ENCODE data around the gene SCIN. TPM values are rescaled to one million over a fixed set of nuclear protein-coding genes. Genes with fewer than 3 reads are reported as not detected.
"Not testable (repeated sequence)": the region's sequence is repeated elsewhere in the genome, so short reads cannot be mapped to it uniquely, and the experiment has no call there.

Gene SCIN
- total and polyA plus RNA-seq, 8 donors: 2.5 to 49.2 (median 7.3) TPM

DNA sequence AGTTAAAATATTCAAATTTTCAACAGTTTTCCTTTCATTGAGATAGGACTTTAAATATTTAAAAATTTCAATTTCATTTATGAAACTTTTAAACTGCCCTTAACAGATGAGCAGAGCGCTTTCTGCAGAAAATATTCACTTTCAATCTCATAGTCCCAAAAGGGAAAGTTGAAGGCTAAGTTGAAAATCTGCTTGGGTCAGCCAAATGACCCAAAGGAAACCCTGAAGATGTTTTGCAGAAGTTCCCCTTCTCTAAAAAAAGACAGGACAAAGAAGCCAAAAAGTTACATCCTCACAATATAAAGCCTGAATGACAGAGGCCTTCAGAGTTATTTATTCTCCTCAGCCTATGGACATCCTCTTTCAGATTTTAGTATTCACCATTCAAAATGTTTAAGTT lies 17.6 kb upstream of the SCIN start:
- 88 to 98% (median 95%) methylated on average over 1 of the region's 1 CpG for WGBS, 5 donors
- Histone ChIP-seq H3K9me3 (no peaks in the 10 kb centered on the region), H3K27me3 (no peaks in the 10 kb centered on the region), H3K4me3 (no peak overlapping the region), H3K27ac (no peak overlapping the region), H3K36me3 (no peaks in the 10 kb centered on the region), H3K4me1 (no peaks in the 10 kb centered on the region)
- no peak for TF ChIP-seq POLR2AphosphoS5 (IDR thresholded peaks at IDR 0.05)
- no peak for TF ChIP-seq CTCF (IDR thresholded peaks at IDR 0.05)
- TF ChIP-seq EP300 (IDR thresholded peaks at IDR 0.05): no peak
- no peak for TF ChIP-seq POLR2A (IDR thresholded peaks at IDR 0.05)
- no peak for DNase-seq
- intact Hi-C loops (cut with DNase I; ENCODE audit: low total_unique reads): no loop called here

- Histone ChIP-seq H3K27ac (no peak overlapping the region), H3K36me3 (no peaks in the 10 kb centered on the region), H3K27me3 (no peaks in the 10 kb centered on the region), H3K4me3 (no peak overlapping the region), H3K9me3 (no peaks in the 10 kb centered on the region), H3K4me1 (no peaks in the 10 kb centered on the region)
- TF ChIP-seq POLR2A (IDR thresholded peaks at IDR 0.05) (no peak), CTCF (IDR thresholded peaks at IDR 0.05) (no peak), POLR2AphosphoS5 (IDR thresholded peaks at IDR 0.05) (no peak), EP300 (IDR thresholded peaks at IDR 0.05) (no peak)
- DNase-seq: no peak
- intact Hi-C loops (cut with DNase I; ENCODE audit: low total_unique reads): no loop called here
Measured at GRCh38 chr7:12553416-12553815, 17.1 kb upstream of the SCIN start.

DNA sequence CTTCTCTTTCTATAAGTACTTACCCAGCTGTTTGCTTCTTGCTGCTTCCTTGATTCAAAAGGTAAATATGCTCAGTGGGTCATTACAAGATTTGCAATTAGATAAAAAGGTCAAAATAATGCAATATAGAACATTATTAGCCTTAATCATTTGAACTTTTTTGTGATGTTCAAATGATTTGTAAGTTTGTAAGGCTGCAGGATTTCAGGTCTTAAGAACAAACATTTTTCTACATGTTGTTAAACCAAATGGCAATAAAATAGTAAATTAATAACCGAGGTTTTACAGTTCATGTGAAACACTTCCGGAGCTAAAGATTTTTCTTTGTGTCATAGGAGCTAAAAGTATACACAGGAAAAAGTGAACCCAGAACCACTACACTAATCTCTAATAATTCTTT lies 16.2 kb upstream of the SCIN start:
- Histone ChIP-seq H3K27me3 (no peaks in the 10 kb centered on the region), H3K4me3 (no peak overlapping the region), H3K36me3 (no peaks in the 10 kb centered on the region), H3K4me1 (no peaks in the 10 kb centered on the region), H3K9me3 (no peaks in the 10 kb centered on the region), H3K27ac (no peak overlapping the region)
- intact Hi-C loops (cut with DNase I; ENCODE audit: low total_unique reads): no loop called here
- no peak for DNase-seq
- WGBS, 5 donors: 49 to 73% (median 72%) methylated on average over 2 of the region's 2 CpGs
- TF ChIP-seq CTCF (IDR thresholded peaks at IDR 0.05) (no peak), EP300 (IDR thresholded peaks at IDR 0.05) (no peak), POLR2AphosphoS5 (IDR thresholded peaks at IDR 0.05) (no peak), POLR2A (IDR thresholded peaks at IDR 0.05) (no peak)

GRCh38 chr7:12554872-12555271 lies 15.6 kb upstream of the SCIN start:
- WGBS, 5 donors: 70 to 88% (median 82%) methylated on average over 6 of the region's 6 CpGs
- Histone ChIP-seq H3K27ac (no peak overlapping the region), H3K4me1 (no peaks in the 10 kb centered on the region), H3K9me3 (no peaks in the 10 kb centered on the region), H3K4me3 (no peak overlapping the region), H3K36me3 (no peaks in the 10 kb centered on the region), H3K27me3 (no peaks in the 10 kb centered on the region)
- intact Hi-C loops (cut with DNase I; ENCODE audit: low total_unique reads): no loop called here
- no peak for TF ChIP-seq POLR2AphosphoS5 (IDR thresholded peaks at IDR 0.05)
- no peak for TF ChIP-seq EP300 (IDR thresholded peaks at IDR 0.05)
- TF ChIP-seq CTCF (IDR thresholded peaks at IDR 0.05): no peak
- DNase-seq: no peak

DNA sequence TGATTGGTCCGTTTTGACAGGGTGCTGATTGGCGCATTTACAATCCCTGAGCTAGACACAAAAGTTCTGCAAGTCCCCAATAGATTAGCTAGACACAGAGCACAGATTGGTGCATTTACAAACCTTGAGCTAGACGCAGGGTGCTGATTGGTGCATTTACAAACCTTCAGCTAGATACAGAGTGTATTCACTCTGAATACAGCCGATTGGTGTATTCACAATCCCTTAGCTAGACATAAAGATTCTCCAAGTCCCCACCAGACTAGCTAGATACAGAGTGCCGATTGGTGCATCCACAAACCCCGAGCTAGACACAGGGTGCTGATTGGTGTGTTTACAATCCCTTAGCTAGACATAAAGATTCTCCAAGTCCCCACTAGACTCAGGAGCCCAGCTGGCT lies 14.8 kb upstream of the SCIN start:
- H3K4me1 ChIP-seq; DNase-seq; H3K27ac ChIP-seq; intact Hi-C loops (cut with DNase I; ENCODE audit: low total_unique reads); H3K36me3 ChIP-seq; H3K4me3 ChIP-seq; H3K27me3 ChIP-seq; H3K9me3 ChIP-seq: not testable (repeated sequence)
- 77 to 98% (median 92%) methylated on average over 6 of the region's 6 CpGs for WGBS, 5 donors

DNA sequence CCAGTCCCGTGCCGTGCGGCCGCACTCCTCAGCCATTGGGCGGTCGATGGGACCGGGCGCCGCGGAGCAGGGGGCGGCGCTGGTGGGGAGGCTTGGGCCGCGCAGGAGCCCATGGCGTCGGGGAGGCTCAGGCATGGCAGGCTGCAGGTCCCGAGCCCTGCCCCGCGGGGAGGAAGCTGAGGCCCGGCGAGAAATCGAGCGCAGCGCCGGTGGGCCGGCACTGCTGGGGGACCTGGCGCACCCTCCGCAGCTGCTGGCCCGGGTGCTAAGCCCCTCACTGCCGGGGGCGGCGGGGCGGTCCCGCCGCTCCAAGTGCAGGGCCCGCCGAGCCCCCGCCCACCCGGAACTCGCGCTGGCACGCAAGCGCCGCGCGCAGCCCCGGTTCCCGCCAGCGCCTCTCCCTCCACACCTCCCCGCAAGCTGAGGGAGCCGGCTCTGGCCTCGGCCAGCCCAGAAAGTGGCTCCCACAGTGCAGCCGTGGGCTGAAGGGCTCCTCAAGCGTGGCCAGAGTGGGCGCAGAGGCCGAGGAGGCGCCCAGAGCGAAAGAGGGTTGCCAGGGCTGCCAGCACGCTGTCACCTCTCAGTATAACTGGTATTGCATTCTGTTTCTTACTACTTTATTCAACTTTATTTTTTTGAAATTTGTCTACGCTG lies 14.3 kb upstream of the SCIN start:
- H3K4me1 ChIP-seq; intact Hi-C loops (cut with DNase I; ENCODE audit: low total_unique reads); H3K27me3 ChIP-seq; DNase-seq; H3K9me3 ChIP-seq; H3K36me3 ChIP-seq; H3K27ac ChIP-seq; H3K4me3 ChIP-seq: not testable (repeated sequence)
- 88 to 96% (median 94%) methylated on average over 29 to 60 of the region's 60 CpGs for WGBS, 5 donors
